ENCODE measurements around the gene PSMB9.

Gene PSMB9

GRCh38 chr6:32830017-32830416, 24.0 kb upstream of the PSMB9 start:
- H3K27me3 ChIP-seq (ENCODE audit: insufficient read depth, low read depth) = no peaks in the 10 kb centered on the region
- H3K9ac ChIP-seq = no peak overlapping the region
- no peaks in the 10 kb centered on the region for H3K4me1 ChIP-seq (ENCODE audit: low read depth, poor library complexity, severe bottlenecking)
- no peak overlapping the region for H3K27ac ChIP-seq
- no peak overlapping the region for H2AFZ ChIP-seq (ENCODE audit: low read depth)
- no peaks in the 10 kb centered on the region for H3K36me3 ChIP-seq (ENCODE audit: insufficient read depth)
- H4K20me1 ChIP-seq (ENCODE audit: insufficient read depth) = no peaks in the 10 kb centered on the region
- no peak overlapping the region for H3K4me2 ChIP-seq
- no peak overlapping the region for H3K4me3 ChIP-seq (IDR thresholded peaks at IDR 0.05; ENCODE audit: insufficient read depth, low read depth, low read length)
- TF ChIP-seq CTCF (conservative IDR thresholded peaks at IDR 0.05; ENCODE audit: low read depth, low read length) = no peak
- H3K79me2 ChIP-seq (ENCODE audit: insufficient read depth, low read depth) = no peaks in the 10 kb centered on the region

GRCh38 chr6:32830936-32831335, 23.1 kb upstream of the PSMB9 start:
- Histone ChIP-seq H3K79me2 (ENCODE audit: insufficient read depth, low read depth) (no peaks in the 10 kb centered on the region), H3K9ac (no peak overlapping the region), H3K4me2 (no peak overlapping the region), H4K20me1 (ENCODE audit: insufficient read depth) (no peaks in the 10 kb centered on the region), H3K36me3 (ENCODE audit: insufficient read depth) (no peaks in the 10 kb centered on the region), H3K4me1 (ENCODE audit: low read depth, poor library complexity, severe bottlenecking) (peaks cover under 1% of the 10 kb centered on the region), H3K4me3 (IDR thresholded peaks at IDR 0.05; ENCODE audit: insufficient read depth, low read depth, low read length) (no peak overlapping the region), H3K27me3 (ENCODE audit: insufficient read depth, low read depth) (no peaks in the 10 kb centered on the region), H2AFZ (ENCODE audit: low read depth) (no peak overlapping the region), H3K27ac (no peak overlapping the region)
- TF ChIP-seq CTCF (conservative IDR thresholded peaks at IDR 0.05; ENCODE audit: low read depth, low read length) = no peak

GRCh38 chr6:32832535-32832934, 21.5 kb upstream of the PSMB9 start:
- H3K36me3 ChIP-seq (ENCODE audit: insufficient read depth) = no peaks in the 10 kb centered on the region
- no peak for TF ChIP-seq CTCF (conservative IDR thresholded peaks at IDR 0.05; ENCODE audit: low read depth, low read length)

GRCh38 chr6:32833664-32834063, 20.3 kb upstream of the PSMB9 start:
- Histone ChIP-seq H3K27ac (no peak overlapping the region), H3K4me3 (IDR thresholded peaks at IDR 0.05; ENCODE audit: insufficient read depth, low read depth, low read length) (no peak overlapping the region), H4K20me1 (ENCODE audit: insufficient read depth) (no peaks in the 10 kb centered on the region), H3K79me2 (ENCODE audit: insufficient read depth, low read depth) (peaks cover 15% of the 10 kb centered on the region; the same call in 1 of the 2 replicates), H3K4me1 (ENCODE audit: low read depth, poor library complexity, severe bottlenecking) (peaks cover 15% of the 10 kb centered on the region), H3K4me2 (no peak overlapping the region), H3K9ac (no peak overlapping the region), H3K27me3 (ENCODE audit: insufficient read depth, low read depth) (no peaks in the 10 kb centered on the region), H2AFZ (ENCODE audit: low read depth) (no peak overlapping the region), H3K36me3 (ENCODE audit: insufficient read depth) (no peaks in the 10 kb centered on the region)
- TF ChIP-seq CTCF (conservative IDR thresholded peaks at IDR 0.05; ENCODE audit: low read depth, low read length) = no peak

More at GRCh38 chr6:32832535-32832934, 21.5 kb upstream of the PSMB9 start:
- Histone ChIP-seq H3K27ac (no peak overlapping the region), H2AFZ (ENCODE audit: low read depth) (no peak overlapping the region), H3K9ac (no peak overlapping the region), H3K79me2 (ENCODE audit: insufficient read depth, low read depth) (peaks cover 15% of the 10 kb centered on the region; the same call in 1 of the 2 replicates), H4K20me1 (ENCODE audit: insufficient read depth) (no peaks in the 10 kb centered on the region), H3K4me1 (ENCODE audit: low read depth, poor library complexity, severe bottlenecking) (peaks cover 15% of the 10 kb centered on the region), H3K4me3 (IDR thresholded peaks at IDR 0.05; ENCODE audit: insufficient read depth, low read depth, low read length) (no peak overlapping the region), H3K27me3 (ENCODE audit: insufficient read depth, low read depth) (no peaks in the 10 kb centered on the region), H3K4me2 (no peak overlapping the region)

All from KMS-11 (cell line).